Ascending aorta (tissue), 2 donors: ENCODE results near the gene GAST. TPM values are rescaled to one million over a fixed set of nuclear protein-coding genes. Genes with fewer than 3 reads are reported as not detected.

Experiments
- DNase-seq, 2 donors: peaks; one replicate each; pipeline ENCODE4 v3.0.0-alpha.2; 2019; ENCODE audit warnings: low spot score in 2 of 2
- H3K27ac ChIP-seq, 2 donors: fragments of 200-600 bp; sonication (generic); one replicate each; pipeline ENCODE4 v1.5.1; 2016 to 2017; ENCODE audit warnings: mild to moderate bottlenecking in 1 of 2
- H3K27me3 ChIP-seq: fragments of 200-600 bp; sonication (generic); one replicate; pipeline ENCODE4 v1.5.1; 2017
- H3K36me3 ChIP-seq, 2 donors: fragments of 200-600 bp; sonication (generic); one replicate each; pipeline ENCODE4 v1.5.1; 2016
- H3K4me1 ChIP-seq, 2 donors: fragments of 200-600 bp; sonication (generic); one replicate each; pipeline ENCODE4 v1.5.1; 2016 to 2017; ENCODE audit warnings: mild to moderate bottlenecking in 1 of 2
- H3K4me3 ChIP-seq, 2 donors: fragments of 200-600 bp; sonication (generic); one replicate each; pipeline ENCODE4 v1.5.1; 2016 to 2017; ENCODE audit warnings: mild to moderate bottlenecking in 1 of 2
- H3K9me3 ChIP-seq, 2 donors: fragments of 200-600 bp; sonication (generic); one replicate each; pipeline ENCODE4 v1.5.1; 2016
- intact Hi-C: fragments of 100-400 bp; cut with DNase I; formaldehyde crosslinking; loops from one replicate; pipeline ENCODE4 v1.15.1; 2023
- total RNA-seq: library from RNA; depleted of rRNA; stranded (reverse); fragments of >200 nt; gene quantifications from one replicate; pipeline ENCODE4 v1.1.0, GENCODE V29; 2016
- TF ChIP-seq, protein P1 (sequence below), 3 experiments: fragments of 200-600 bp in 2 of 3; fragments of 450-650 bp in 1 of 3; sonication (generic) in 2 of 3; IDR thresholded peaks; one replicate each; pipeline ENCODE4 v1.5.1; 2016 to 2019; ENCODE audit warnings: antibody characterized with exemption in 3 of 3, mild to moderate bottlenecking in 1 of 3, moderate library complexity in 1 of 3

GAST gene
- total RNA-seq, 1 donor from 2014 or later, result not detected

DNA sequence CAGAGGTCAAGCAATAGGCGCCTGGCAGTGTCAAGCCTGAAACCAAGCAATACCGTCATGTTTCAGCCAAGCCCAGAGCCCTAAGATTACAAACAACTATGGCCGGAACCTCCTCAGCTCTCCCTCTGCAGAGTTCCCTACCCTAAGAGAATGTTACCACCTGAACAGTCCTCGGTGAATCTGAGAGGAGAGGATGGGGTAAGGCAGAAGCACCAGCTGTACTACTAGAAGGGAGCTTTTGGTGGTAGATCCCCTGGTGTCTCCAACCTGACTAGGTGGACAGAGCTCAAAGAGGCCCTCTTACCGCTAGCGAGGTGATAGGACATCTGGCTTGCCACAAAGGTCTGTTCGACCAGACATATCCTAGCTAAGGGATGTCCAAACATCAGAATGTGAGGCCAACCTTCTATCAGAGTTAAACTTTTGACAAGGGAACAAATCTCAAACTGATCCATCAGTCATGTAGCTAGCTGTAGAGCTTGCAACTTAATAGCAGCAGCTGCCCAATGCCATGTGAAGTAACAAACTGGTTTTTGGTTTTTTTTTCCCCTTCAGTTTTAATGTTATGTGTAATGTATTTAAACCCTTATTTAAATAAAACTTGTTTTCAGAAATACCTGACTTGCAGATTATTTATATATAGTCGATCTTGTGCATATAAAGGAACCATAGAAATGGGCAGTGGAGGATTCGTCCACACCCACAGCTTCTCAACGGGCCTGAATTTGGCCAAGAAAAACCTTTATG, 20.9 kb upstream of the GAST start:
- Histone ChIP-seq H3K4me3 (peak overlapping the region; percentile 74 to 93), H3K4me1 (peaks cover 12 to 20% of the 10 kb centered on the region in 2 donors), H3K27ac (peak overlapping the region in 1 of 2 donors; percentile 100), H3K9me3 (no peaks in the 10 kb centered on the region), H3K36me3 (peaks cover 60 to 62% of the 10 kb centered on the region in 2 donors), H3K27me3 (no peaks in the 10 kb centered on the region)
- no peak for DNase-seq
- intact Hi-C loops, result no loop called here
- TF ChIP-seq, protein P1, sequence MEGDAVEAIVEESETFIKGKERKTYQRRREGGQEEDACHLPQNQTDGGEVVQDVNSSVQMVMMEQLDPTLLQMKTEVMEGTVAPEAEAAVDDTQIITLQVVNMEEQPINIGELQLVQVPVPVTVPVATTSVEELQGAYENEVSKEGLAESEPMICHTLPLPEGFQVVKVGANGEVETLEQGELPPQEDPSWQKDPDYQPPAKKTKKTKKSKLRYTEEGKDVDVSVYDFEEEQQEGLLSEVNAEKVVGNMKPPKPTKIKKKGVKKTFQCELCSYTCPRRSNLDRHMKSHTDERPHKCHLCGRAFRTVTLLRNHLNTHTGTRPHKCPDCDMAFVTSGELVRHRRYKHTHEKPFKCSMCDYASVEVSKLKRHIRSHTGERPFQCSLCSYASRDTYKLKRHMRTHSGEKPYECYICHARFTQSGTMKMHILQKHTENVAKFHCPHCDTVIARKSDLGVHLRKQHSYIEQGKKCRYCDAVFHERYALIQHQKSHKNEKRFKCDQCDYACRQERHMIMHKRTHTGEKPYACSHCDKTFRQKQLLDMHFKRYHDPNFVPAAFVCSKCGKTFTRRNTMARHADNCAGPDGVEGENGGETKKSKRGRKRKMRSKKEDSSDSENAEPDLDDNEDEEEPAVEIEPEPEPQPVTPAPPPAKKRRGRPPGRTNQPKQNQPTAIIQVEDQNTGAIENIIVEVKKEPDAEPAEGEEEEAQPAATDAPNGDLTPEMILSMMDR (IDR thresholded peaks at IDR 0.05), result no peak

DNA sequence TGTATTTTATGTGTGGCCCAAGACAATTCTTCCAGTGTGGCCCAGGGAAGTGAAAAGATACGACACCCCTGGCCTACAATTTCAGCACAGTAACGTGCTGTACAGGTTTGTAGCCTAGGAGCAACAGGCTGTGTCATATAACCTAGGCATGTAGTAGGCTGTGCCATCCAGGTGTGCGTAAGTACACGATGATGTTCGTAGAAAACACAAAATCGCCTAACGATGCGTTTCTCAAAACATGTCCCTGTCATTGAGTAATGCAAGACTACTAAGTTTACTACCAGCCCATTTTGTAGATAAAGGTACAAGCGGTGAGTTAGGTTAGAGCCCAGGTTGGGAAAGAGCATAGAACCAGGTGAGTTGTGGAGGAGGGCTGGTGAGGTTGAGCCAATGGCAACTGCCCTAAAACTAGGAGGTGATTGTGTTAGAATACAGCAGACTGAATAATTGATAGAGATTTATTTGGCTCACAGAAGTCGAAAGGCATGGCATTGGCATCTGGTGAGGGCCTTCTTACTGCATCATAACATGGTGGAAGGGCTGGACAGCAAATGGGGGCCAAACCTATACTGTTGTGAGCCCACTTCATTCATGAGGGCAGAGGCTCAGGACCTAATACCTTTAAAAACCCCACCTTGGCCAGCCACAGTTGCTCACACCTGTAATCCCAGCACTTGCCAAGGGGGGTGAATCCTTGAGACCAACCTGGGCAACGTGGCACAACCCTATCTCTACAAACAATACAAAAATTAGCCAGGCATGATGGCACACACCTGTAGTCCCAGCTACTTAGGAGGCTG, 19.2 kb upstream of the GAST start:
- TF ChIP-seq, protein P1 (IDR thresholded peaks at IDR 0.05), result no peak
- H3K36me3 ChIP-seq, result peaks cover 60 to 62% of the 10 kb centered on the region in 2 donors
- no peaks in the 10 kb centered on the region for H3K9me3 ChIP-seq
- no peaks in the 10 kb centered on the region for H3K27me3 ChIP-seq
- H3K4me1 ChIP-seq, result peaks cover 12 to 20% of the 10 kb centered on the region in 2 donors
- intact Hi-C loops, result no loop called here
- H3K4me3 ChIP-seq, result no peak overlapping the region
- DNase-seq, result no peak
- no peak overlapping the region for H3K27ac ChIP-seq

DNA sequence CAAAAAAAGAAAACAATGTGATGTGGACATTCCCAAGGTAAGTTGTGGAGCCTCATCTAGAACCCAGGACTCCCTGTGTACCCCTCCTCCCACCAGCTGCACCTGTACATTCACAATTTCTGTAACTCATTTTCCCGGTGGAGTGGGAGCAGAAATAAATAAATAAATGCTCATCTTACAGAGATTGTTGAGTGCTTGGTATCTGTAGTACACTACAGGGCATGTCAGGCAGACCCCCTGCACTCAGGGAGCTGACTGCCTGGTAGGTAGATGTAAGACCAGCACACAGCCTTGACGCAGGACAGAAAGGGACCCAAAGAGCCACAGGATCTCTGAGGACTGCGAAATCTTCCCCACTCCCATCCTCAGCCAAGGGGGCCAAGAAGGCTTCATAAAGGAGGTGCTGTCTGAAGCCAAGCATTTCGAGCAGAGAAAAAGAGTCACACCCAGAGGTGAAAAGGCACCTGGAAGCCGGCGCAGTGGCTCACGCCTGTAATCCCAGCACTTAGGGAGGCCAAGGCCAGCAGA, 16.9 kb upstream of the GAST start:
- Histone ChIP-seq H3K9me3 (no peaks in the 10 kb centered on the region), H3K27me3 (no peaks in the 10 kb centered on the region), H3K27ac (no peak overlapping the region), H3K4me1 (peaks cover 9 to 16% of the 10 kb centered on the region in 2 donors), H3K4me3 (no peak overlapping the region), H3K36me3 (peaks cover 52 to 53% of the 10 kb centered on the region in 2 donors)
- intact Hi-C loops, result no loop called here
- TF ChIP-seq, protein P1 (IDR thresholded peaks at IDR 0.05), result no peak
- no peak for DNase-seq

DNA sequence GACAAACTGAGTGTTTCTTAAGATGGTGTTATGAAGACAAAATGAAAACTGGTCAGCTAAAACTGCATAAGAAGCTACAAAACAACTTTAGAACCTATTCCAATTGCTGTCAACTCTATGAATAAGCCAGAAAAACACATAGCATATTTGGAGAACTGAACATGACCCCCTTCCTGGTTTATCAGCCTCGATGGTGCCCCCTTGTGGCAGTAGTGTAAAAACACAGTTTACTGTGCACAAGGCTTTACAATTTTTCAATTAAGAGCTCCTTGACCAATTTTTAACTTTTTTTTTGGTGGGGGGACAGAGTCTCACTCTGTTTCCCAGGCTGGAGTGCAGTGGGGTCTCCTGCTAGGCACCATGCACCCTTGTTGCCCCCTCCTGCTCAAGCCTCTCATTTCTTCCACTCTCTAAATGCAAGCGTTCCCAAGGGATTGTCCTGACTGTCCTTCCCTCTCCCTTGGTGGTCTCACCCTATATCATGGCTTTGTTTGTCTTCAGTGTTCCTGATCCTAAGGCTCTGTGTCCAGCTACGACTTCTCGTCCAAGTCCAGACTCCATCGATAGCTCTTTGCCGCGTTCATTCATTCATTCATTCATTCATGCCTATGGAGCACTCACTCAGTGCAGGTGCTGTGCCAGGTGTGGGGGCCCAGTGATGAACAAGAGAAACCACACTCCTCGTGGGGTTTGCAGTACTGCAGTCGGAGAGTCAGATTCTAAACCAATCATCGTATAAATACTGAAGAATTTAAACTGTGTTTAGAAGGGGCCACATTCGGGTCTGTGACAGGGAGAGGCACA, 16.0 kb upstream of the GAST start:
- H3K27ac ChIP-seq, result no peak overlapping the region
- H3K27me3 ChIP-seq, result no peaks in the 10 kb centered on the region
- no peak overlapping the region for H3K4me3 ChIP-seq
- no peaks in the 10 kb centered on the region for H3K9me3 ChIP-seq
- H3K36me3 ChIP-seq, result peaks cover 43% of the 10 kb centered on the region in 2 donors
- peaks cover 1 to 7% of the 10 kb centered on the region in 2 donors for H3K4me1 ChIP-seq
- intact Hi-C loops, result no loop called here
- no peak for DNase-seq
- TF ChIP-seq, protein P1 (IDR thresholded peaks at IDR 0.05), result peak; percentile 44 to 84 (median 80)
